GM13977 (cell line): ENCODE data around the gene NEMP1.
"Not testable (repeated sequence)": the region's sequence is repeated elsewhere in the genome, so short reads cannot be mapped to it uniquely, and the experiment has no call there.

Experiments
- DNase-seq: peaks from one replicate; pipeline ENCODE4 v3.0.0; 2012; ENCODE audit warnings: low spot score
- in situ Hi-C: fragments of 300-500 bp; cut with MboI; formaldehyde crosslinking; loops from one replicate; pipeline ENCODE4 v1.12.0; 2022; ENCODE audit warnings: low sequenced_read_pairs, low pct_unique_long_range_greater_than_20kb, mixed read lengths, inconsistent platforms; ENCODE audit not compliant: unreplicated experiment
- TF ChIP-seq, protein P1 (sequence below): IDR thresholded peaks from 2 replicates; pipeline ENCODE4 v1.5.1; 2012; ENCODE audit warnings: mild to moderate bottlenecking, control low read depth; ENCODE audit not compliant: insufficient read depth; ENCODE audit errors: extremely low read depth, missing control alignments

NEMP1 gene

DNA sequence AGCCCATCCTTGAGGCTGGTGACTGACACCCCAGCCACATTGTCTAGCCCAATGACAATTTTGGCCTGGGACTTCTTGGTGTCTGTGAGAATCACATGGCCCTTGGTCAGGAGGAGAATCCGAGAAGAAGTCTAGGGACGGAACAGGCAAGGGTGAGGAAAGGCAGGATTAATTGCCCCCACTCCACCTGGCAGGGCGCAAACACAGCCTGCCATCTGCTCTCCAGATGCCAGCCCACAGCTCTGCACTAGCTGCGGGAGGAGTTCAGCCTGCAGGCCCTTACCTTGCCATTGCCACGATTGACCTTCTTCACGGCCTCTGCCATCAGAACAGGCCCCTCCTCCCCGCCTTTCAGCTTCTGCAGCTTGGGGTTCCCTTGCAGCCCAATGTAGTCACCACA, 49.1 kb downstream of the NEMP1 start:
- in situ Hi-C loops: no loop called here
- TF ChIP-seq, protein P1, sequence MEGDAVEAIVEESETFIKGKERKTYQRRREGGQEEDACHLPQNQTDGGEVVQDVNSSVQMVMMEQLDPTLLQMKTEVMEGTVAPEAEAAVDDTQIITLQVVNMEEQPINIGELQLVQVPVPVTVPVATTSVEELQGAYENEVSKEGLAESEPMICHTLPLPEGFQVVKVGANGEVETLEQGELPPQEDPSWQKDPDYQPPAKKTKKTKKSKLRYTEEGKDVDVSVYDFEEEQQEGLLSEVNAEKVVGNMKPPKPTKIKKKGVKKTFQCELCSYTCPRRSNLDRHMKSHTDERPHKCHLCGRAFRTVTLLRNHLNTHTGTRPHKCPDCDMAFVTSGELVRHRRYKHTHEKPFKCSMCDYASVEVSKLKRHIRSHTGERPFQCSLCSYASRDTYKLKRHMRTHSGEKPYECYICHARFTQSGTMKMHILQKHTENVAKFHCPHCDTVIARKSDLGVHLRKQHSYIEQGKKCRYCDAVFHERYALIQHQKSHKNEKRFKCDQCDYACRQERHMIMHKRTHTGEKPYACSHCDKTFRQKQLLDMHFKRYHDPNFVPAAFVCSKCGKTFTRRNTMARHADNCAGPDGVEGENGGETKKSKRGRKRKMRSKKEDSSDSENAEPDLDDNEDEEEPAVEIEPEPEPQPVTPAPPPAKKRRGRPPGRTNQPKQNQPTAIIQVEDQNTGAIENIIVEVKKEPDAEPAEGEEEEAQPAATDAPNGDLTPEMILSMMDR: no peak
- DNase-seq: no peak

DNA sequence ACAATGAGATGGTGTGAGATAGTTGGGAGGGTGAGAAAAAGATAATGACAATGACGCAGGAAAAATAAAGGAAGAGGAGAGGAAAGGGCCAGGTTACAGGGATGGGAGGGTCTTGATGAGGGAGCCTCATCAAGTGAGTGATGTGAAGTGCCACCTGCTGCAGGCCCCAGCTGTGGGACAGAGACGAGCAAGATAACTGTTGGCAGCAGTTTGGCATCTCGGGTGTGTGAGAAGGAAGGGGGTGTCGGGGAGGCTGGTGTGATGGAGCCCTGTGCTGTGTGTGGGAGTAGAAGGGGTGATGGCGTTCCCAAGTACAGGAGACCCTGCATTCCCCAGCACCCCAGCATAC, 50.8 kb downstream of the NEMP1 start:
- TF ChIP-seq, protein P1: no peak
- no peak for DNase-seq
- in situ Hi-C loops: no loop called here

DNA sequence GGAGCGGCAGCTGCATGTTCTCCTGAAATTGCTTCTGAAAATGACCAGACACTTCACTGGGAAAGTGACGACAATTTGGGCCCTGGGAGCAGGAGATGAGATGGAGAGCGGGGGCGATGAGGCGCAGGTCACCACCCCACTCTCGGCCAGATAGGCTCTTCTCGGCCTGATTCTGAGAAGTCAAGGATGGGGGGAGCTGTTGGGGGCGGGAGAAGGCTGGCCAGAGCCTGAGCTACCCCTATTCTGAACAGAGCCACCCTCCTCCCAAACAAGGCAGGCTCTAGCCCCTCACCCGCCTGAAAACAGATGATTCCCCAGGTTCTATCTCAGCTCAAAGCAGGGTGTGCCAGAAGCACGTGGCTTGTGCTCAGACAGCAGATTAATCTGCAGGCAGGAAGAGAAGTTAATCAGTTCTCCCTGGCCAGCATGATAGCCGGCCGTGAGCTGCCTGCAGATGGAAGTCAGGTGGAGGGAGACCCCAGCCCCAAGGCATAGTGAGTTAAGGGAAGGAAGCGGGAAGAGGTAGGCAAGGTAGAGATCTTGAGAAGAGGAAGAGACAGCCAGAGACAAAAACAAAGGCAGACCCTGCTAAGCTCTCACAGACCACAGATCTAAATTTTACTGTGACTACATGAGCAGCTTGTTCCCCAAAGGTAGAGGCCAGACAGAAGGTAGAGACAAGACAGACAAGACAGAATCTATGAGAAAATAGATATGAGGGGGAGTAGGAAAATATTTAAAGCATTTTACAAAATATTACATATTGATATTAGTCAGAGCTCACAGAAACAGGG, 51.4 kb downstream of the NEMP1 start:
- DNase-seq: no peak
- TF ChIP-seq, protein P1: no peak
- in situ Hi-C loops: no loop called here

DNA sequence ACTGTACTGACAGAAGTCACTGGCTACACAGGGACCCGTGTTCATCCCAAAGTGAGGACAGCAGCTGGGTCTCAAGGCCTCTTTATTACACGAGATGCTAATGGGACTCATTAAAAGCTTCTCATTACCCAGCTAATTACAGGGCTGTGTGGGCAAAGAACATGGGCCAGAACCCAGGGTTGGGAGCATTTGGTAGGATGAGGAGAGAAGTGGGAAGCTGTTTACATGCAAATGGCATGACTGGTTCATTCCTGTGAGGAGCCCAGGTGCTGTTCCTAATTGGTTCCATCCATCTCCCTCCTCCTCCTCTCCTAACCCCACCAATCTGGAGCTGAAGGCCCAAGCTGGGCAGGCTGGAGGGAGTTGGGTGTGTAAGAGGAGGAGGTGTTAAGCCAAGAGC, 53.4 kb downstream of the NEMP1 start:
- DNase-seq: no peak
- in situ Hi-C loops: no loop called here
- TF ChIP-seq, protein P1: no peak

DNA sequence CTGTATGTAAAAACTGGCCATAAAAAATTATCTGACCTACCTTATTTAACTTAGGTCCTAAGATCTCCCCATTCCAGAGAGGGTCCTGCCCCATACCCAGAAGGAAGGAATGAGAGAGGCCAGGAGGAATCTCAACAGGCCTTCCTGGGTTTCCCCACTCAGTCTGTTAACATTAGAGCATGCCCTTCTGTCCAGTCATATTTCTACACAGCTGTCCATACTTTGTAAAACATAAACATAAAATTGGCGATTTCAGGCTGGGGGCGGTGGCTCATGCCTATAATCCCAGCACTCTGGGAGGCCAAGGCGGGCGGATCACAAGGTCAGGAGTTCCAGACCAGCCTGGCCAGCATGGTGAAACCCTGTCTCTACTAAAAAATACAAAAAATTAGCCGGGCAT, 56.3 kb downstream of the NEMP1 start:
- DNase-seq, in situ Hi-C loops: not testable (repeated sequence)

DNA sequence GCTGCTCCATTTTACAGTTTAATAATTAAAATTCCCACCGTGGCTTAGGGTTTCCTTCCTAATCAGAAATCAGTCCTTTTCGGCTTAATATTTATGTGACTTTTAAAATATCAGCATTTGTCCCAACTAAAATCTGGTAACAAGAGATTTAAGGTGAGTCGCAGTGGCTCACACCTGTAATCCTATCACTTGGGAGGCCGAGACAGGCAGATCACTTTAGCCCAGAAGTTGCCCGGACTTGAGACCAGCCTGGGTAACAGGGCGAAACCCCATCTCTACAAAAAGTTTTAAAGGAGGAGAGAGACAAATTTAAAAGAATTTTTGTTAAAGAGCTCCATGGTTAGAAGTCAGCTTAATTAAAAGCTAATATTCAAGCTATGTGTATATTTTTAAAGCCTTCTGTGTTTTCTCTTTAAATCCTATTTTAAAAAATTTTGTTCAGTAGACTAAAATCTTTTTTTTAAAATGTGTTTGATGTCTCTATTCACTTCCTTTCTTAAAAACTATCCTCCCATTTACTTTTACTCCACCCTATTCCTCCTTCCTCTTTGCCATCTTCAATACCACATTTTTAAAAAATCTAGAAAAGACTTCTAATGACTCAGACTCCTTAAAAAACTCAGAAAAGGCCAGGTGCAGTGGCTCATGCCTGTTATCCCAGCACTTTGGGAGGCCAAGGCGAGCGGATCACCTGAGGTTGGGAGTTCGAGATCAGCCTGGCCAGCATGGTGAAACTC, 58.4 kb downstream of the NEMP1 start:
- in situ Hi-C loops: no loop called here
- no peak for DNase-seq
- TF ChIP-seq, protein P1: no peak

DNA sequence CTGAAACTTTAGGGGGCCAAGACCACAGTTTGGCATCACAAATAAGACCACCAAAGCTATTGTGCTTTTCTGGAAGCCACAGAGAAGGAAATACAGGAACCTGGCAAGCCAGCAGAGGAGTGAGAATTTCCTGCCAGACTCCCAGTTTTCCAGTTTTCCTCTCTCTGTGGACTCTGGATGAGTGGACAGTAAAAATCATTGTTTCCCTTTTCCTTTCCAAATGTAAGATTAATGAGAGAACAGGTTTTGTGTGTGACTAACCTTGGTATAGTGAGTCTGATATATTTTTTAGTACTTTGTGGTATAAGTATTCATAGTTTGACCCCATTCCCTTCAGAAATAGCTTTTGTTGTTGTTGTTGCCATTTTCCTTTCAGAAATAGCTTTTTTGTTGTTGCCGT, 59.7 kb downstream of the NEMP1 start:
- DNase-seq: no peak
- TF ChIP-seq, protein P1: no peak
- in situ Hi-C loops: no loop called here

DNA sequence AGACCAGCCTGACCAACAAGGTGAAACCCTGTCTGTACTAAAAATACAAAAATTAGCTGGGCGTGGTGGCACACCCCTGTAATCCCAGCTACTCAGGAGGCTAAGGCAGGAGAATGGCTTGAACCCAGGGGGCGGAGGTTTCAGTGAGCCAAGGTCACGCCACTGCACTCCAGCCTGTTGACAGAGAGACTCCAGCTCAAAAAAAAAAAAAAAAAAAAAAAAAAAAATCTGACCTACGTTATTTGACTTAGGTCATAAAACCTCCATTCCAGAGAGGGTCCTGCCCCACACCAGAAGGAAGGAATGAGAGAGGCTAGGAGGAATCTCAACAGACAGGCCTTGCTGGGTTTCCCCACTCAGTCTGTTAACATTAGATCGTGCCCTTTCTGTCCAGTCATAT, 60.2 kb downstream of the NEMP1 start:
- in situ Hi-C loops, DNase-seq: not testable (repeated sequence)
